GM19324 (cell line): Measurements from ENCODE around the gene ATF7IP2.
"Not testable (repeated sequence)": the region's sequence is repeated elsewhere in the genome, so short reads cannot be mapped to it uniquely, and the experiment has no call there.

Source experiments
- ATAC-seq: cut with Tn5 transposase; IDR thresholded peaks from one replicate; pipeline ENCODE4 v1.9.1; 2021; ENCODE audit warnings: mild to moderate bottlenecking, moderate library complexity; ENCODE audit not compliant: unreplicated experiment, low FRiP score

ATF7IP2 gene

GRCh38 chr16:10385725-10386516 lies at the start of gene ATF7IP2:
TSS of gene ATF7IP2 (plus strand) at chr16:10386061. CDS start at chr16:10430621, 44,560 bp downstream.
- ATAC-seq, result peak; percentile 89

- no peak for ATAC-seq
Measured at GRCh38 chr16:10338426-10338825, 47.4 kb upstream of the ATF7IP2 start.

GRCh38 chr16:10339777-10340732 lies 45.8 kb upstream of the ATF7IP2 start:
- ATAC-seq, result no peak

- no peak for ATAC-seq
Measured at GRCh38 chr16:10343124-10343760, 42.6 kb upstream of the ATF7IP2 start.

GRCh38 chr16:10344699-10345098 lies 41.2 kb upstream of the ATF7IP2 start:
- ATAC-seq, result not testable (repeated sequence)

GRCh38 chr16:10345629-10346028 lies 40.2 kb upstream of the ATF7IP2 start:
- ATAC-seq, result no peak

GRCh38 chr16:10349851-10350250 lies 36.0 kb upstream of the ATF7IP2 start:
- ATAC-seq, result no peak

- no peak for ATAC-seq
Measured at GRCh38 chr16:10352262-10352661, 33.6 kb upstream of the ATF7IP2 start.

- no peak for ATAC-seq
Measured at GRCh38 chr16:10355589-10355988, 30.3 kb upstream of the ATF7IP2 start.

GRCh38 chr16:10356870-10357842 lies 28.7 kb upstream of the ATF7IP2 start:
- ATAC-seq, result no peak

- ATAC-seq, result not testable (repeated sequence)
Measured at GRCh38 chr16:10361747-10362076, 24.1 kb upstream of the ATF7IP2 start.

- no peak for ATAC-seq
Measured at GRCh38 chr16:10362077-10362863, 23.6 kb upstream of the ATF7IP2 start.

GRCh38 chr16:10362864-10363197 lies 23.0 kb upstream of the ATF7IP2 start:
- not testable (repeated sequence) for ATAC-seq

GRCh38 chr16:10366619-10367018 lies 19.2 kb upstream of the ATF7IP2 start:
- not testable (repeated sequence) for ATAC-seq

GRCh38 chr16:10367616-10368188 lies 18.2 kb upstream of the ATF7IP2 start:
- no peak for ATAC-seq

GRCh38 chr16:10368969-10369551 lies 16.8 kb upstream of the ATF7IP2 start:
- no peak for ATAC-seq

GRCh38 chr16:10370096-10370726 lies 15.7 kb upstream of the ATF7IP2 start:
- no peak for ATAC-seq

- ATAC-seq, result no peak
Measured at GRCh38 chr16:10371592-10371991, 14.3 kb upstream of the ATF7IP2 start.
